HCT116 (cell line): ENCODE results near the gene CTCFL.

ENCODE experiments used
- EGR1 ChIP-seq: IDR thresholded peaks from 2 replicates; pipeline ENCODE4 v1.6.1; 2012; ENCODE audit warnings: low read depth
- EZH2 ChIP-seq: fragments of 200-600 bp; sonication (generic); IDR thresholded peaks from 2 replicates; pipeline ENCODE4 v1.6.1; 2017; ENCODE audit warnings: antibody characterized with exemption, mixed run types
- EZH2phosphoT487 ChIP-seq: fragments of 200-600 bp; IDR thresholded peaks from 2 replicates; pipeline ENCODE4 v1.6.1; 2018; ENCODE audit warnings: antibody characterized with exemption, borderline replicate concordance
- POLR2A ChIP-seq: IDR thresholded peaks from 2 replicates; pipeline ENCODE4 v1.7.0; 2011; ENCODE audit warnings: borderline replicate concordance; ENCODE audit not compliant: insufficient read depth, insufficient read length; ENCODE audit errors: extremely low read depth
- RAD21 ChIP-seq: IDR thresholded peaks from 2 replicates; pipeline ENCODE4 v1.6.1; 2012; ENCODE audit warnings: low read depth, mild to moderate bottlenecking
- SIN3A ChIP-seq: IDR thresholded peaks from 2 replicates; pipeline ENCODE4 v1.6.1; 2012; ENCODE audit warnings: low read depth
- SP1 ChIP-seq: IDR thresholded peaks from 2 replicates; pipeline ENCODE4 v1.6.1; 2012; ENCODE audit warnings: low read depth
- TCF7L2 ChIP-seq: IDR thresholded peaks from 2 replicates; pipeline ENCODE4 v1.7.0; 2011; ENCODE audit warnings: borderline replicate concordance, inconsistent platforms; ENCODE audit not compliant: insufficient read depth, insufficient read length; ENCODE audit errors: extremely low read depth
- ZFX ChIP-seq: fragments of 450-650 bp; IDR thresholded peaks from 2 replicates; pipeline ENCODE4 v1.6.1; 2017
- TF ChIP-seq, protein P1 (sequence below), 3 experiments: fragments of 200-600 bp in 1 of 3; sonication (generic) in 1 of 3; IDR thresholded peaks in 2 of 3; conservative IDR thresholded peaks in 1 of 3; 2 replicates each; pipeline ENCODE4 v1.5.1; 2012 to 2017; ENCODE audit warnings: low read depth in 2 of 3, low read length in 2 of 3, antibody characterized with exemption in 1 of 3, borderline replicate concordance in 1 of 3, control low read depth in 1 of 3, mild to moderate bottlenecking in 1 of 3, mixed read lengths in 1 of 3, mixed run types in 1 of 3, moderate library complexity in 1 of 3; ENCODE audit not compliant: insufficient read depth in 1 of 3

DNA sequence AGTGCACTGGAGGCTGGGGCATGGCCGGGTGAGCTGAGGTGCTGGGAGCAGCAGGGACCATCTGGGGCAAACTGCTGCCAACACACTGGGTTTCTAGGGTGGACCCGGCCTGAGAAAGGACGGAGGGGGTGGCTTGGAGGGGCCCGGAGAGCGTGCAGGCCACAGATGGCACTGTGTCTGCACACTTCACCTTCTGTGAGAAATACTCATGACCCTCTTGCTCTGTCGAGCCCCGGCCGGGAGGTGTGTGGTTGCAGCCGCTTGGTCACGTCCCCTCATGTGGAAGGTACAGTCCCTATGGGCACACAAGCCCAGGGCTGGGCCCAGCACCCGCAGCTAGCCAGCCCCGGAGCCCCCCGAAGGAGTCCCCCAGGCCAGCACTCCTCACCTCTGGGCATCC, 74.0 kb downstream of the CTCFL start:
- TF ChIP-seq POLR2A (no peak), TCF7L2 (no peak), EZH2 (no peak), EGR1 (no peak), SP1 (no peak), RAD21 (no peak), SIN3A (no peak), ZFX (no peak), EZH2phosphoT487 (no peak)
- TF ChIP-seq, protein P1, sequence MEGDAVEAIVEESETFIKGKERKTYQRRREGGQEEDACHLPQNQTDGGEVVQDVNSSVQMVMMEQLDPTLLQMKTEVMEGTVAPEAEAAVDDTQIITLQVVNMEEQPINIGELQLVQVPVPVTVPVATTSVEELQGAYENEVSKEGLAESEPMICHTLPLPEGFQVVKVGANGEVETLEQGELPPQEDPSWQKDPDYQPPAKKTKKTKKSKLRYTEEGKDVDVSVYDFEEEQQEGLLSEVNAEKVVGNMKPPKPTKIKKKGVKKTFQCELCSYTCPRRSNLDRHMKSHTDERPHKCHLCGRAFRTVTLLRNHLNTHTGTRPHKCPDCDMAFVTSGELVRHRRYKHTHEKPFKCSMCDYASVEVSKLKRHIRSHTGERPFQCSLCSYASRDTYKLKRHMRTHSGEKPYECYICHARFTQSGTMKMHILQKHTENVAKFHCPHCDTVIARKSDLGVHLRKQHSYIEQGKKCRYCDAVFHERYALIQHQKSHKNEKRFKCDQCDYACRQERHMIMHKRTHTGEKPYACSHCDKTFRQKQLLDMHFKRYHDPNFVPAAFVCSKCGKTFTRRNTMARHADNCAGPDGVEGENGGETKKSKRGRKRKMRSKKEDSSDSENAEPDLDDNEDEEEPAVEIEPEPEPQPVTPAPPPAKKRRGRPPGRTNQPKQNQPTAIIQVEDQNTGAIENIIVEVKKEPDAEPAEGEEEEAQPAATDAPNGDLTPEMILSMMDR (IDR thresholded peaks at IDR 0.05 in 2 of 3, conservative IDR thresholded peaks at IDR 0.05 in 1 of 3; ENCODE audit: borderline replicate concordance in 1 of 3, insufficient read depth in 1 of 3, low read depth in 2 of 3, low read length in 2 of 3) = no peak
